Right atrium auricular region (tissue), 2 donors: Measurements from ENCODE around the gene SMCP. TPM values are rescaled to one million over a fixed set of nuclear protein-coding genes. Genes with fewer than 3 reads are reported as not detected.

ENCODE experiments used
- DNase-seq: peaks from one replicate; pipeline ENCODE4 v3.0.0-alpha.2; 2019; ENCODE audit warnings: low spot score
- H3K27ac ChIP-seq, 2 donors: fragments of 200-600 bp; sonication (generic); 1 replicate in 1 of 2; 2 replicates in 1 of 2; pipeline ENCODE4 v1.5.1; 2016 to 2019
- H3K27me3 ChIP-seq, 2 donors: fragments of 200-600 bp; sonication (generic); one replicate each; pipeline versions ENCODE4 v1.5.1 to v1.6.0; 2017 to 2019
- H3K36me3 ChIP-seq: fragments of 200-600 bp; sonication (generic); one replicate; pipeline ENCODE4 v1.5.1; 2016
- H3K4me1 ChIP-seq, 2 donors: fragments of 200-600 bp; sonication (generic); one replicate each; pipeline versions ENCODE4 v1.5.1 to v1.6.0; 2017 to 2019
- H3K4me3 ChIP-seq, 2 donors: fragments of 200-600 bp; sonication (generic); 1 replicate in 1 of 2; 2 replicates in 1 of 2; pipeline ENCODE4 v1.5.1; 2017 to 2019; ENCODE audit warnings: mild to moderate bottlenecking in 1 of 2, moderate library complexity in 1 of 2
- H3K9me3 ChIP-seq, 2 donors: fragments of 200-600 bp; sonication (generic); one replicate each; pipeline ENCODE4 v1.5.1; 2019
- CTCF ChIP-seq, 2 donors: fragments of 200-600 bp; sonication (generic); IDR thresholded peaks; one replicate each; pipeline ENCODE4 v1.5.1; 2019; ENCODE audit warnings: antibody characterized with exemption in 2 of 2
- total RNA-seq, 2 donors: library from RNA; depleted of rRNA; stranded (reverse); fragments of >200 nt; gene quantifications; one replicate each; pipeline ENCODE4 v1.1.0, GENCODE V29; 2016

SMCP gene
- total RNA-seq, 2 donors from 2014 or later = not detected

DNA sequence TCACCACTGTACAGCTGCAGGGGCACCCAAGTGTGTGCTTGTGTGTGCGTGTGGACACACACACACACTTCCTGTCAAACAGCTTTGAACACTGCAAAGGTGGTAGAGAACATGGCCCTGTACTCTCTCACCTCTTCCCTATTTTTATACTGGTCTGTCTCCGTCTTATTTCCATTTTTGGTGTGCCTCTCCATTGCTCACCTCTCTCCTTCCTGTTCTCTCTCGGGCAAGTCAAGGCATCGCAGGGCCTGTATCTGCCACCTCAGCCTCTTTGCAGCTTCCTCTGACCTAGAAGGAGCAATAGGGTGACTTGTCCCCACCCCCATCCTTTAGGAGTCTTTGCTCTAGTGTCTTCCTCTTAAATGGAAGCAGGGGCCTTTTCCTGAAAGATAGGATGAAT is 2.2 kb downstream of the SMCP start:
- H3K27ac ChIP-seq = no peak overlapping the region
- no peaks in the 10 kb centered on the region for H3K27me3 ChIP-seq
- TF ChIP-seq CTCF (IDR thresholded peaks at IDR 0.05) = no peak
- no peaks in the 10 kb centered on the region for H3K36me3 ChIP-seq
- H3K4me1 ChIP-seq = no peaks in the 10 kb centered on the region
- H3K4me3 ChIP-seq = no peak overlapping the region
- DNase-seq = no peak
- H3K9me3 ChIP-seq = no peaks in the 10 kb centered on the region

DNA sequence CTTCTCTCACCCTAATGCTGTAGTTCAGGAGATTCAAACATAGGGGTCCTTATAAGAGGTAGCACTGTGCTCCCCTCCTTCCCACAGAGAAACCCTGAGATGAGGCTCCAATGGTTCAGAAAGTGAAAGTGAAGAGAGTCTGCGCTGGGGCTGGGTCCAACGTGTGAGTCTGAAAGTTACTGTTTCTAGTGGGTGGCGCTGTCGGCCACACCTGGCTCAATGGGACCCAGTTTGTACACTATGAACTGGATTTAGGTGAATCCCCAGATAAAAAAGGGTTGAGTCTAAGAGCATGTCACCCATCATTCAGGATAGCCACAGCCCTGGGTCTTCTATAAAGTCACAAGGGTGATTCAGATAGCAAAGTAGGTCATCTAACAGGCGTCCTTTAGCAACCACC is 2.8 kb downstream of the SMCP start:
- DNase-seq = no peak
- Histone ChIP-seq H3K4me3 (no peak overlapping the region), H3K4me1 (no peaks in the 10 kb centered on the region), H3K36me3 (no peaks in the 10 kb centered on the region), H3K27me3 (no peaks in the 10 kb centered on the region), H3K9me3 (no peaks in the 10 kb centered on the region), H3K27ac (no peak overlapping the region)
- TF ChIP-seq CTCF (IDR thresholded peaks at IDR 0.05) = no peak

GRCh38 chr1:152884085-152884484 is 6.0 kb downstream of the SMCP start:
- H3K9me3 ChIP-seq = no peaks in the 10 kb centered on the region
- no peak overlapping the region for H3K27ac ChIP-seq
- no peak for TF ChIP-seq CTCF (IDR thresholded peaks at IDR 0.05)
- H3K27me3 ChIP-seq = no peaks in the 10 kb centered on the region
- DNase-seq = no peak
- no peaks in the 10 kb centered on the region for H3K36me3 ChIP-seq
- no peaks in the 10 kb centered on the region for H3K4me1 ChIP-seq
- no peak overlapping the region for H3K4me3 ChIP-seq

DNA sequence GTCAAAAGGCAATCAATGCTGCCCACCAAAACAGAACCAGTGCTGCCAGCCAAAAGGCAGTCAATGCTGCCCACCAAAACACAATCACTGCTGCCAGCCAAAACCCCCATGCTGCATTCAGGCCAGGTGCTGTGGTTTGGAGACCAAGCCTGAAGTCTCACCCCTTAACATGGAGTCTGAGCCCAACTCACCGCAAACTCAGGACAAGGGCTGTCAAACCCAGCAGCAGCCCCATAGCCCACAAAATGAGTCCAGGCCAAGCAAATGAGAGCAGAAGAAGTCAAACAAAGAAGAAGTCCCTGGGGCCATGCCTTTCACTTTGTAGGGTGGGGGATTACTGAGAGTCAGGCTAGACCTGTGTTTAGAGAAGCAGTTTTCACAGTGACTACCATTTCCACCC is 6.4 kb downstream of the SMCP start:
- Histone ChIP-seq H3K4me3 (no peak overlapping the region), H3K4me1 (no peaks in the 10 kb centered on the region), H3K36me3 (no peaks in the 10 kb centered on the region), H3K9me3 (no peaks in the 10 kb centered on the region), H3K27me3 (no peaks in the 10 kb centered on the region), H3K27ac (no peak overlapping the region)
- DNase-seq = no peak
- TF ChIP-seq CTCF (IDR thresholded peaks at IDR 0.05) = no peak

DNA sequence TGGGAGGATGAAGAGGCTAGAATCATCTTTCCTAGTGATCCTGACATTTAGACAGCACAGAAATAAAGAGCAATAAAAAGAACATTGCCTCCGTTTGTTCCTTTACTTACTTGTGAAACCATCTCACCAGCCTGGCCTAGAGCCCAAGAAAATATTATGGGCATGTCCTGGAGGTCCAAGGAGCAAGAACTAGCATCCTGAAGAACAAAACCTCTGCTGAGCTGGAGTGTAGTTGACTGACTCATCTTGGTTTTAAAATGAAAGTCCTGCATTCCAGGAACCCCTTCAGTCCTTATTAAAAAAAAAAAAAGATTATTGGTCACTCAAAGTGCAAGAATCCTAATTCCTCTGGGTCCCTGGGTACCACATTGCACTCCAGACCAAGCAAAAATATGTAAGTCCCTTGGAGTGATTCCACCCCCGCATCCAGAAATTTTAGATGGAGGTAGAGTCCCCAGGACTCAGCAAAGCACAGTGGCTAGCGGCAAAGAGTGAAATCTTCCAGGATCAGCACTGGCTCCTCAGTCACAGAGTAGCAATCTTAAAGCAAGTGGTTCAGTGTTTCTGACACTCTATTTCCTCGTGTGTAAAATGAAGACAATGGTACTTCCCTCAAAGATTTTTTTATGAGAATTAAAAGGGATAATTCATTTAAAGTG is 7.0 kb downstream of the SMCP start:
- Histone ChIP-seq H3K9me3 (no peaks in the 10 kb centered on the region), H3K36me3 (no peaks in the 10 kb centered on the region), H3K27me3 (no peaks in the 10 kb centered on the region), H3K27ac (no peak overlapping the region), H3K4me3 (no peak overlapping the region), H3K4me1 (no peaks in the 10 kb centered on the region)
- no peak for DNase-seq
- TF ChIP-seq CTCF (IDR thresholded peaks at IDR 0.05) = no peak

- DNase-seq = no peak
- Histone ChIP-seq H3K4me3 (no peak overlapping the region), H3K4me1 (no peaks in the 10 kb centered on the region), H3K27ac (no peak overlapping the region), H3K9me3 (no peaks in the 10 kb centered on the region), H3K27me3 (no peaks in the 10 kb centered on the region), H3K36me3 (no peaks in the 10 kb centered on the region)
- no peak for TF ChIP-seq CTCF (IDR thresholded peaks at IDR 0.05)
Observed at GRCh38 chr1:152886085-152886484, 8.0 kb downstream of the SMCP start.
